DND-41 (cell line): ENCODE results near the gene ZNF581.

Experiments
- CTCF ChIP-seq: IDR thresholded peaks from 2 replicates; pipeline ENCODE4 v1.5.1; 2012; ENCODE audit warnings: borderline replicate concordance, low read length, moderate library complexity, mild to moderate bottlenecking; ENCODE audit not compliant: poor library complexity, severe bottlenecking; ENCODE audit errors: extremely low read depth
- EZH2 ChIP-seq: IDR thresholded peaks from 3 replicates; pipeline ENCODE4 v1.6.1; 2012; ENCODE audit warnings: borderline replicate concordance, low read depth, mild to moderate bottlenecking, moderate library complexity, low read length, inconsistent platforms; ENCODE audit not compliant: severe bottlenecking

GRCh38 chr19:55603581-55604292, 39.7 kb upstream of the ZNF581 start:
- TF ChIP-seq CTCF (no peak), EZH2 (no peak)
